H1 (cell line): ENCODE data around the gene ADK. TPM values are rescaled to one million over a fixed set of nuclear protein-coding genes. Genes with fewer than 3 reads are reported as not detected.

ENCODE experiments used
- CTCF ChIA-PET: fragments of 300-600 bp; sonication (Branson Sonifier 250); formaldehyde crosslinking; loops from one replicate; lab custom pipeline; 2021; ENCODE audit not compliant: partially characterized antibody; lab: Charles Lee
- POLR2A ChIA-PET: fragments of 300-600 bp; sonication (Branson Sonifier 250); formaldehyde crosslinking; loops from one replicate; lab custom pipeline; 2021; ENCODE audit warnings: inconsistent platforms; ENCODE audit not compliant: partially characterized antibody; lab: Charles Lee
- DNase-seq, 2 experiments: peaks; one replicate each; pipeline versions ENCODE4 v3.0.0 to v3.0.0-alpha.2; 2010 to 2022; ENCODE audit warnings: low spot score in 2 of 2, low read depth in 1 of 2, mixed read lengths in 1 of 2
- FAIRE-seq: peaks from 2 replicates; lab custom pipeline; 2011; peaks lifted over from hg19 to GRCh38; lab: Jason Lieb, UNC
- H2AFZ ChIP-seq: 2 replicates; pipeline ENCODE4 v1.8.1; 2012; ENCODE audit warnings: low read length, inconsistent platforms
- H2AK5ac ChIP-seq: 2 replicates; pipeline ENCODE4 v1.6.1; 2013; ENCODE audit warnings: low read depth, low read length
- H2BK120ac ChIP-seq: replicated peaks from 2 replicates; pipeline ENCODE3; 2013; ENCODE audit warnings: low read depth, low read length, inconsistent platforms
- H2BK12ac ChIP-seq: 2 replicates; pipeline ENCODE4 v1.6.1; 2013; ENCODE audit warnings: low read depth, low read length
- H2BK15ac ChIP-seq: 2 replicates; pipeline ENCODE4 v1.6.1; 2013; ENCODE audit warnings: low read length
- H2BK20ac ChIP-seq: 2 replicates; pipeline ENCODE4 v1.6.1; 2013; ENCODE audit warnings: low read length
- H2BK5ac ChIP-seq: 2 replicates; pipeline ENCODE4 v1.6.1; 2013; ENCODE audit warnings: low read depth, low read length
- H3K14ac ChIP-seq: 2 replicates; pipeline ENCODE4 v1.6.1; 2013; ENCODE audit warnings: inconsistent platforms; ENCODE audit not compliant: insufficient read length
- H3K18ac ChIP-seq: 2 replicates; pipeline ENCODE4 v1.6.1; 2013; ENCODE audit warnings: low read length; ENCODE audit errors: extremely low read depth
- H3K23ac ChIP-seq: 2 replicates; pipeline ENCODE4 v1.6.1; 2013; ENCODE audit warnings: inconsistent platforms; ENCODE audit not compliant: insufficient read length
- H3K23me2 ChIP-seq: 2 replicates; pipeline ENCODE4 v1.6.1; 2013; ENCODE audit warnings: low read depth, low read length
- H3K27ac ChIP-seq: 2 replicates; pipeline ENCODE4 v1.6.1; 2011; ENCODE audit warnings: low read depth, low read length, inconsistent platforms
- H3K27me3 ChIP-seq, 4 experiments: replicated peaks in 1 of 4; 1 replicate in 1 of 4; 2 replicates in 3 of 4; pipeline versions ENCODE4 v1.6.1 to v1.8.1; 2011 to 2013; ENCODE audit warnings: low read length in 3 of 4, mild to moderate bottlenecking in 3 of 4, inconsistent platforms in 2 of 4, mixed read lengths in 2 of 4, moderate library complexity in 1 of 4; ENCODE audit not compliant: control insufficient read depth in 3 of 4, insufficient read depth in 3 of 4; ENCODE audit errors: extremely low read depth in 1 of 4
- H3K36me3 ChIP-seq, 4 experiments: 2 replicates each; pipeline versions ENCODE4 v1.6.1 to v1.8.1; 2011 to 2013; ENCODE audit warnings: mild to moderate bottlenecking in 4 of 4, low read length in 3 of 4, moderate library complexity in 2 of 4, control low read depth in 1 of 4, inconsistent platforms in 1 of 4; ENCODE audit not compliant: insufficient read depth in 4 of 4, control insufficient read depth in 2 of 4
- H3K4ac ChIP-seq: replicated peaks from 2 replicates; pipeline ENCODE3; 2013; ENCODE audit warnings: low read length, low read depth, mixed read lengths, inconsistent platforms; ENCODE audit not compliant: insufficient read length
- H3K4me1 ChIP-seq, 4 experiments: replicated peaks in 1 of 4; 1 replicate in 1 of 4; 2 replicates in 3 of 4; pipeline versions ENCODE4 v1.6.1 to v1.8.1; 2011 to 2013; ENCODE audit warnings: low read length in 3 of 4, inconsistent platforms in 2 of 4, mixed read lengths in 1 of 4; ENCODE audit not compliant: insufficient read depth in 4 of 4, control insufficient read depth in 3 of 4
- H3K4me2 ChIP-seq, 2 experiments: 2 replicates each; pipeline versions ENCODE4 v1.6.1 to v1.8.1; 2011 to 2013; ENCODE audit warnings: low read depth in 2 of 2, low read length in 2 of 2, control low read depth in 1 of 2, inconsistent platforms in 1 of 2, mild to moderate bottlenecking in 1 of 2; ENCODE audit not compliant: insufficient read depth in 1 of 2
- H3K4me3 ChIP-seq, 4 experiments: fragments of 200-600, 300-600 bp in 1 of 4; sonication (generic), shearing (Covaris generic), sonication (Bioruptor Twin) in 1 of 4; 2 replicates each; pipeline versions ENCODE4 v1.5.1 to v1.8.1; 2011 to 2016; ENCODE audit warnings: low read length in 4 of 4, low read depth in 3 of 4, control low read depth in 2 of 4, inconsistent platforms in 2 of 4, mild to moderate bottlenecking in 2 of 4, mixed read lengths in 1 of 4, moderate library complexity in 1 of 4; ENCODE audit not compliant: insufficient read depth in 2 of 4; ENCODE audit errors: extremely low read depth in 1 of 4
- H3K56ac ChIP-seq: replicated peaks from 2 replicates; pipeline ENCODE3; 2013; ENCODE audit warnings: low read depth, mild to moderate bottlenecking, mixed read lengths, low read length, inconsistent platforms; ENCODE audit not compliant: insufficient read length
- H3K79me1 ChIP-seq: 2 replicates; pipeline ENCODE4 v1.6.1; 2013; ENCODE audit warnings: low read depth, low read length, control low read depth
- H3K79me2 ChIP-seq, 2 experiments: 2 replicates each; pipeline versions ENCODE4 v1.6.1 to v1.8.1; 2012 to 2013; ENCODE audit warnings: low read length in 2 of 2, mild to moderate bottlenecking in 2 of 2, inconsistent platforms in 1 of 2; ENCODE audit not compliant: insufficient read depth in 2 of 2, control insufficient read depth in 1 of 2
- H3K9ac ChIP-seq, 4 experiments: replicated peaks in 1 of 4; 1 replicate in 1 of 4; 2 replicates in 3 of 4; pipeline versions ENCODE4 v1.6.1 to v1.8.1; 2011 to 2013; ENCODE audit warnings: low read depth in 3 of 4, low read length in 3 of 4, control low read depth in 2 of 4, mild to moderate bottlenecking in 2 of 4, moderate library complexity in 2 of 4, inconsistent platforms in 1 of 4; ENCODE audit errors: extremely low read depth in 1 of 4
- H3K9me3 ChIP-seq, 2 experiments: 2 replicates each; pipeline versions ENCODE4 v1.6.1 to v1.8.1; 2012 to 2013; ENCODE audit warnings: mild to moderate bottlenecking in 2 of 2, moderate library complexity in 2 of 2, control low read depth in 1 of 2, inconsistent platforms in 1 of 2, low read depth in 1 of 2, low read length in 1 of 2, mixed read lengths in 1 of 2; ENCODE audit not compliant: insufficient read depth in 2 of 2
- H4K20me1 ChIP-seq, 2 experiments: replicated peaks in 1 of 2; 2 replicates each; pipeline versions ENCODE3 to v1.8.1; 2011 to 2013; ENCODE audit warnings: inconsistent platforms in 2 of 2, low read length in 2 of 2, mild to moderate bottlenecking in 1 of 2; ENCODE audit not compliant: insufficient read depth in 2 of 2, control insufficient read depth in 1 of 2
- H4K5ac ChIP-seq: 2 replicates; pipeline ENCODE4 v1.6.1; 2013; ENCODE audit warnings: low read length, low read depth, mixed read lengths, inconsistent platforms; ENCODE audit not compliant: insufficient read length
- H4K8ac ChIP-seq: 2 replicates; pipeline ENCODE4 v1.8.0; 2013; ENCODE audit warnings: mild to moderate bottlenecking, moderate library complexity, low read length, inconsistent platforms; ENCODE audit not compliant: insufficient read depth; ENCODE audit errors: extremely low read depth
- H4K91ac ChIP-seq: replicated peaks from 2 replicates; pipeline ENCODE3; 2013; ENCODE audit warnings: low read length, mixed read lengths, inconsistent platforms; ENCODE audit not compliant: insufficient read length
- BACH1 ChIP-seq: IDR thresholded peaks from 2 replicates; pipeline ENCODE4 v1.6.1; 2012; ENCODE audit warnings: low read length, improper control_type of control experiment
- CHD1 ChIP-seq: IDR thresholded peaks from 2 replicates; pipeline ENCODE4 v1.6.1; 2012; ENCODE audit warnings: low read depth, low read length, improper control_type of control experiment
- EGR1 ChIP-seq: IDR thresholded peaks from 2 replicates; pipeline ENCODE4 v1.6.1; 2011; ENCODE audit warnings: low read depth, low read length, borderline replicate concordance
- JUN ChIP-seq: IDR thresholded peaks from 2 replicates; pipeline ENCODE4 v1.6.1; 2011; ENCODE audit warnings: low read depth, mild to moderate bottlenecking, improper control_type of control experiment, low read length
- JUND ChIP-seq: IDR thresholded peaks from 2 replicates; pipeline ENCODE4 v1.6.1; 2011; ENCODE audit warnings: mild to moderate bottlenecking, improper control_type of control experiment, low read length
- KDM1A ChIP-seq: fragments of 200-600, 300-600 bp; sonication (generic); IDR thresholded peaks from 2 replicates; pipeline ENCODE4 v1.7.1; 2016; ENCODE audit warnings: mild to moderate bottlenecking, low read length, borderline replicate concordance
- KDM4A ChIP-seq: IDR thresholded peaks from one replicate; pipeline ENCODE4 v1.7.1; 2012; ENCODE audit warnings: low read depth, mild to moderate bottlenecking, moderate library complexity, low read length, inconsistent platforms; ENCODE audit not compliant: severe bottlenecking
- KDM5A ChIP-seq: fragments of 200-600 bp; IDR thresholded peaks from 2 replicates; pipeline ENCODE4 v1.7.1; 2012; ENCODE audit warnings: mild to moderate bottlenecking, low read length, inconsistent platforms, mixed read lengths
- SIRT6 ChIP-seq: IDR thresholded peaks from one replicate; pipeline ENCODE4 v1.7.1; 2012; ENCODE audit warnings: low read length, inconsistent platforms
- SP1 ChIP-seq: IDR thresholded peaks from 2 replicates; pipeline ENCODE4 v1.6.1; 2011; ENCODE audit warnings: low read depth, low read length
- SP2 ChIP-seq: IDR thresholded peaks from 2 replicates; pipeline ENCODE4 v1.6.1; 2012; ENCODE audit warnings: mild to moderate bottlenecking, low read length, inconsistent platforms
- TAF1 ChIP-seq: IDR thresholded peaks from 2 replicates; pipeline ENCODE4 v1.6.1; 2011; ENCODE audit warnings: mild to moderate bottlenecking, low read depth, low read length
- TAF7 ChIP-seq: optimal IDR thresholded peaks from 2 replicates; pipeline ENCODE3; 2011; ENCODE audit warnings: low read depth, mild to moderate bottlenecking, inconsistent platforms, low read length, moderate library complexity, borderline replicate concordance
- ZNF274 ChIP-seq: IDR thresholded peaks from 2 replicates; pipeline ENCODE4 v1.7.0; 2012; ENCODE audit warnings: low read length, borderline replicate concordance; ENCODE audit errors: extremely low read depth
- WGBS, 2 experiments: shearing (Covaris generic) in 1 of 2; methylation state at CpG; one replicate each; pipeline versions ENCODE4 v1.1.6 to v1.1.7; 2013 to 2015; ENCODE audit warnings: low lambda C conversion rate in 2 of 2, mixed read lengths in 2 of 2, inconsistent platforms in 1 of 2, low coverage in 1 of 2, missing lambda C conversion rate in 1 of 2; ENCODE audit not compliant: insufficient replicate concordance in 2 of 2, insufficient coverage in 1 of 2, insufficient read length in 1 of 2; ENCODE audit errors: extremely low coverage in 1 of 2, missing lambda C conversion rate in 1 of 2; 5-methylcytosine and 5-hydroxymethylcytosine counted together
- polyA plus RNA-seq, 7 experiments: library from polyadenylated mRNA; depleted of rRNA in 3 of 7; stranded (reverse) in 5 of 7; unstranded in 2 of 7; fragments of >200 nt in 5 of 7; fragments of 200-250 nt in 2 of 7; gene quantifications; 1 replicate in 5 of 7; 2 replicates in 1 of 7; 4 replicates in 1 of 7; pipeline versions ENCODE4 v1.2.1 to v1.2.3, GENCODE V29; 2011 to 2013; ENCODE audit warnings: missing spikeins in 2 of 7, mixed read lengths in 2 of 7
- total RNA-seq: library from RNA; stranded (reverse); fragmentation: NEBNext Ultra II Directional; extraction: Animal tissue kit (Norgen Biotek cat#: 25700); gene quantifications from 2 replicates; pipeline ENCODE4 v1.2.1, GENCODE V29; 2021
- TF ChIP-seq, protein P1 (sequence below): IDR thresholded peaks from 2 replicates; pipeline ENCODE4 v1.6.1; 2011; ENCODE audit warnings: low read length, improper control_type of control experiment

The ADK gene
- total and polyA plus RNA-seq, 2 of the 8 experiments (the other 6 are each of a cell fraction or from before 2014, with no cell fraction given): 12.3 to 42.4 TPM

DNA sequence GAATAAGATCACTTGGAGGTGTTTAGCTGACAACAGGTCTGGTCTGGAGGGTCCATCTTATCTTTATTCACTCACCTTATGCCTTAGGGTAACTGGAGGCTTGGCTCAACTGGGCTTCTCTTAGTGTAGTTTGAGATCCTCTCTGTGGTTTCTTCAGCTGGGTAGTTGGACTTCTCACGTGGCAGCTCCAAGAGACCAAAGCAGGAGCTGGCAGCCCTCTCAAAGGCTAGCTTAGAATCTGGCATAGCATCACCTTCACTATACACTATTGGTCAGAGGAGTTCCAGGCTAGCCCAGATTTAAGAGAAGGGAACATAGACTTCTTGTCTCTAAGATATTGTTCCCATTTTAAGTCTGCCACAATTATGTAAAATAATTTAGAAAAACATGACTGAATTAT is 16.4 kb downstream of the ADK start:
- H4K5ac ChIP-seq: no peak overlapping the region
- WGBS, 2 experiments: 100% methylated on average over 1 of the region's 1 CpG; no CpG with 5 or more reads in 1 of the 2 experiments
- no peak for TF ChIP-seq KDM4A
- TF ChIP-seq SP1: no peak
- no peak for TF ChIP-seq ZNF274
- no peak for TF ChIP-seq TAF7
- no peak for TF ChIP-seq CHD1
- TF ChIP-seq JUN: no peak
- TF ChIP-seq, protein P1, sequence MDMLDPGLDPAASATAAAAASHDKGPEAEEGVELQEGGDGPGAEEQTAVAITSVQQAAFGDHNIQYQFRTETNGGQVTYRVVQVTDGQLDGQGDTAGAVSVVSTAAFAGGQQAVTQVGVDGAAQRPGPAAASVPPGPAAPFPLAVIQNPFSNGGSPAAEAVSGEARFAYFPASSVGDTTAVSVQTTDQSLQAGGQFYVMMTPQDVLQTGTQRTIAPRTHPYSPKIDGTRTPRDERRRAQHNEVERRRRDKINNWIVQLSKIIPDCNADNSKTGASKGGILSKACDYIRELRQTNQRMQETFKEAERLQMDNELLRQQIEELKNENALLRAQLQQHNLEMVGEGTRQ: no peak
- TF ChIP-seq SIRT6: no peak
- no peak for TF ChIP-seq SP2
- no peak for TF ChIP-seq TAF1
- no peak for TF ChIP-seq KDM5A
- no peak for TF ChIP-seq EGR1
- TF ChIP-seq BACH1: no peak
- TF ChIP-seq KDM1A: no peak
- no peak for TF ChIP-seq JUND

More for the DNA sequence above, 16.4 kb downstream of the ADK start:
- Histone ChIP-seq H3K4me3 (no peak overlapping the region), H3K36me3 (no peaks in the 10 kb centered on the region), H2AFZ (no peak overlapping the region), H3K27me3 (no peaks in the 10 kb centered on the region), H3K18ac (no peak overlapping the region), H3K23ac (no peak overlapping the region), H2BK12ac (no peak overlapping the region), H2BK20ac (no peak overlapping the region), H3K4ac (no peak overlapping the region), H4K8ac (no peak overlapping the region), H4K91ac (no peak overlapping the region), H2BK15ac (no peak overlapping the region), H2BK5ac (no peak overlapping the region), H2BK120ac (no peak overlapping the region), H3K9me3 (no peaks in the 10 kb centered on the region), H3K9ac (no peak overlapping the region), H3K14ac (no peak overlapping the region), H3K4me1 (no peaks in the 10 kb centered on the region), H3K27ac (no peak overlapping the region), H3K79me2 (peaks cover 0 to 25% of the 10 kb centered on the region in 2 experiments; a peak in 3 of 4 replicates), H3K23me2 (no peaks in the 10 kb centered on the region), H3K4me2 (no peak overlapping the region), H3K56ac (no peak overlapping the region), H3K79me1 (no peaks in the 10 kb centered on the region; the same call in 1 of the 2 replicates), H4K20me1 (peaks cover 2% of the 10 kb centered on the region in 2 experiments), H2AK5ac (no peak overlapping the region)
- FAIRE-seq (no peak), DNase-seq (no peak)
- ChIA-PET CTCF (interaction anchor here (0.9 kb wide), 1 partner anchor 17 kb away, joined by 3 read pairs; the partner anchor contains the start of genes ADK and AP3M1), POLR2A (interaction anchor here (0.8 to 2.2 kb wide), 3 partner anchors 9 to 28 kb away, joined by 3 to 12 read pairs (median 6); partner anchors contain the start of gene ADK)
